Ishikawa (cell line): Measurements from ENCODE around the gene MAGI2.

Experiments
- CEBPB ChIP-seq: IDR thresholded peaks from 2 replicates; pipeline ENCODE4 v1.6.1; 2012
- CREB1 ChIP-seq: IDR thresholded peaks from 2 replicates; pipeline ENCODE4 v1.6.1; 2012; ENCODE audit warnings: low read depth
- EP300 ChIP-seq: IDR thresholded peaks from 2 replicates; pipeline ENCODE4 v1.6.1; 2012; ENCODE audit warnings: borderline replicate concordance
- FOXM1 ChIP-seq: IDR thresholded peaks from 2 replicates; pipeline ENCODE4 v1.6.1; 2012; ENCODE audit warnings: low read depth, borderline replicate concordance
- MAX ChIP-seq: IDR thresholded peaks from 2 replicates; pipeline ENCODE4 v1.6.1; 2012
- NFIC ChIP-seq: IDR thresholded peaks from 2 replicates; pipeline ENCODE4 v1.6.1; 2012
- RAD21 ChIP-seq: IDR thresholded peaks from 2 replicates; pipeline ENCODE4 v1.6.1; 2012; ENCODE audit warnings: low read depth
- REST ChIP-seq: IDR thresholded peaks from 2 replicates; pipeline ENCODE4 v1.6.1; 2012; ENCODE audit warnings: low read depth, mild to moderate bottlenecking
- TAF1 ChIP-seq: IDR thresholded peaks from 2 replicates; pipeline ENCODE4 v1.6.1; 2012; ENCODE audit warnings: low read depth, mild to moderate bottlenecking
- TCF12 ChIP-seq: IDR thresholded peaks from 2 replicates; pipeline ENCODE4 v1.6.1; 2012; ENCODE audit warnings: low read depth
- TEAD4 ChIP-seq: IDR thresholded peaks from 2 replicates; pipeline ENCODE4 v1.6.1; 2012
- USF1 ChIP-seq: IDR thresholded peaks from 2 replicates; pipeline ENCODE4 v1.6.1; 2012
- YY1 ChIP-seq: IDR thresholded peaks from 2 replicates; pipeline ENCODE4 v1.6.1; 2012; ENCODE audit warnings: low read depth

GRCh38 chr7:78101076-78101475 lies 1352.4 kb downstream of the MAGI2 start:
- TF ChIP-seq TEAD4, result no peak
- no peak for TF ChIP-seq NFIC
- TF ChIP-seq RAD21, result no peak
- no peak for TF ChIP-seq REST
- no peak for TF ChIP-seq EP300
- no peak for TF ChIP-seq MAX
- no peak for TF ChIP-seq TCF12
- TF ChIP-seq FOXM1, result no peak
- TF ChIP-seq CEBPB, result no peak
- no peak for TF ChIP-seq YY1
- TF ChIP-seq USF1, result no peak
- no peak for TF ChIP-seq TAF1
- no peak for TF ChIP-seq CREB1
